CD4-positive, alpha-beta T cell treated with Interleukin-10 for 1 hour (primary cell): ENCODE results near the gene NR4A2.
A peak's percentile ranks its signal among the peaks of the same experiment; 100 is the strongest.
"Not testable (repeated sequence)": the region's sequence is repeated elsewhere in the genome, so short reads cannot be mapped to it uniquely, and the experiment has no call there.

Experiments used
- DNase-seq: peaks from one replicate; pipeline ENCODE4 v3.0.0-alpha.2; 2020

The NR4A2 gene

DNA sequence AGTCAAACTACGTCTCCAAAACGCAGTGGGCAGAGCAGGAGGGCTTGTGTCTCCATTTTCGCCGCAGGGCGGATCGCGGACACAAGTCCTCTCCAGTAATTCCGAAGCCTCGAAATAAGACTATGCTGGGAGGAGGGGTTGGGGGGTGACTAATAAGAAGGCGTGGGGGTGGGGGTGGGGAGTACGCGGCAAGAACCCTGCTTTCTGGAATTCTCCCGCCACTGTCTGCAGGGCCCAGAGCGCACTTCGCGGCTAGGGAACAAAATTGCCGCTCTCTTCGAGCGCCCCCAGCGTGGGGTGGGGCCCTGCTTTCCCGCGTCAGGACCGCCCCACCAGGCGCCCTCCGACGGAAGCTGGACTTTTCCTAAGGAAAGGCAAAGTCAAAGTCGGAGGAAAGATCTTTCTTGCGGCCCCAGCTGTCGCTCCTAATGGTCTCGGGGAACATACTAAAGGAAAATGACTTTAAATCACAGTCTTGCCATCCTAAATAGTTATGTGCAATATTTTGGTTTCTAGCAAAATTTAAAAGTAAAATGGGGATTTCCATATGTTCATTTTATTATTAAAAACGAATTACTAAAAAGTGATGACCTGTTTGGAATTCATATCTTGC lies 11.9 kb downstream of the NR4A2 start:
- DNase-seq, result no peak

- DNase-seq, result peak; percentile 10
These were observed 12.6 kb downstream of the NR4A2 start for GRCh38 chr2:156319811-156320485.

GRCh38 chr2:156317631-156318030 lies 14.9 kb downstream of the NR4A2 start:
- no peak for DNase-seq

DNA sequence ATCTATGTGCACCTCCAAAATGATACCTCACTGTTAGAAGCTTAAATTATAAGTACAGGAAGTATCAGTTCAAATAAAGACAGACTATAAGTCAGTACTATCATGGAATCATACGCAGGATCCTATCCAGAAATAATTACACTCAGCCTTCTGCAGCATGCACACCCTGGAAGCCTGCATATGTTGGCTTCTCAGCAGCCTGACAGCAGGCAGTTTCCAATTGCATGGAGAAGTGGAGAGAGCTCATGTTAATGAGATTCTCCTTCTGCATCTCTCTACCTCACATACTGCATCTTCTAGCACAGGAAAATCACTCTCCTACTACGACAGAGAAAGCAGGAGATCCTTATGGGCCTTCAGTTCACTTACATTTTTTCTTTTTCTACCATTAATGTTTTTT lies 20.5 kb downstream of the NR4A2 start:
- no peak for DNase-seq

DNA sequence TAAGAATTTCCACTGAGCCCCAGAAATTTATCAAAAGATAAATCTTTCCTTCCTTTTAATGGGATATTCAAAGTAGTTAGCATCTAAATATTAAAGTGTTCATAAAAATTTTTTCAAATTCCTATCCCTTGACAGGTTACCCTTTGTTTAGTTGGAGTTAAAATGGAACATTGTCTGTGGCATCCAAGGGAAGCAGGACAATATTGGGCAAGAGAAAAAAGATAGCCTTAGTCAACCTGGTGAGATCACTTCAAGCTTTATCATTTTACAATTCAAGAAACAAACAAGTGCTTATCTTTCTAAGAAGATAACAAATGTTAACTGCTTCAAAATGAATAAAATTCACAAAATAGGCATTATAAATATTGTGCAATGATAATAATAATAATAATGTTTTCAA lies 21.7 kb downstream of the NR4A2 start:
- DNase-seq, result no peak

- no peak for DNase-seq
These were observed 22.6 kb downstream of the NR4A2 start for GRCh38 chr2:156309917-156310316.

DNA sequence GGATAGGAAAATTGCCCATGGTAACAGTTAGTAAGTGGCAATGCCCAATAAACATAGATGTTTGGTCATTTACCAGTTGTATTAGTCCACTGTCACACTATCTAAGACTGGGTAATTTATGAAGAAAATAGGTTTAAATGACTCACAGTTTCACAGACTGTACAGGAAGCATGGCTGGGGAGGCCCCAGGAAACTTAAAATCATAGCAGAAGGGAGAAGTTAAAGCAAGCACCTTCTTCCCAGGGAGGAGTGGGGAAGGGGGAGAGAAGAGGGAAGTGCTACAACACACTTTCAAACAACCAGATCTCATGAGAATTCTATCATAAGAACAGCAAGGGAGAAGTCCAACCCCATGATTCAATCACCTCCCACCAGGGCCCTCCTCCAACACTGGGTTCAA lies 23.4 kb downstream of the NR4A2 start:
- no peak for DNase-seq

DNA sequence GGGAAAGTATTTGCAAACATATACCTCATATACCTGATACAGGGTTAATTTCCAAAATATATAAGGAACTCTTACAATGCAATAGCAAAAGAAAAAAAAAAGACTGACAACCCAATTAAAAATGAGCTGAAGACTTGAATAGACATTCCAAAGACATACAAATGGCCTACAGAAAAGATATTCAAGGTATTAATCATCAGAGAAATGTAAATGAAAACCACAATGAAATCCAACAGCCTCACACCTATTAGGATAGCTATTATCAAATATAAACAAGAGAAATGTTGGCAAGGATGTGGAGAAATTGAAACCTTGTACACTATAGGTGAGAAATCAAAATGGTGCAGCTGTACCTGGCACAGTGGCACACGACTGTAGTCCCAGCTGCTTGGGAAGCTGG lies 25.7 kb downstream of the NR4A2 start:
- no peak for DNase-seq

- no peak for DNase-seq
These were observed 27.4 kb downstream of the NR4A2 start for GRCh38 chr2:156305121-156305520.

DNA sequence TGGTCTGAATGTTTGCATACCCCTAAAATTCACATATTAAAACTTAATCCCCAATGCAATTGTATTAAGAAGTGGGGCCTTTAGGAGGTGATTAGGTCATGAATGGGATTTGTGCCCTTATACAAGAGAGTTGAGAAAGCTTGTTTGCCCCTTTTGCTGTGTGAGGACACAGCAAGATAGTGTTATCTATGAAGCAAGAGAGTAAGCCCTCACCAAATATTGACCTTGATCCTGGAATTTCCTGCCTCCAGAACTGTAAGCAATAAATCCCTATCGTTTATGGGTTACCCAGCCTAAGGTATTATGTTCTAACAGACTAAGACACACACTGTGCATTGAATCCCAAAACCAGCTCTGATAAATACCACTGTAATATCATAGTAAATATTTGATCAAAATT lies 32.2 kb downstream of the NR4A2 start:
- no peak for DNase-seq

DNA sequence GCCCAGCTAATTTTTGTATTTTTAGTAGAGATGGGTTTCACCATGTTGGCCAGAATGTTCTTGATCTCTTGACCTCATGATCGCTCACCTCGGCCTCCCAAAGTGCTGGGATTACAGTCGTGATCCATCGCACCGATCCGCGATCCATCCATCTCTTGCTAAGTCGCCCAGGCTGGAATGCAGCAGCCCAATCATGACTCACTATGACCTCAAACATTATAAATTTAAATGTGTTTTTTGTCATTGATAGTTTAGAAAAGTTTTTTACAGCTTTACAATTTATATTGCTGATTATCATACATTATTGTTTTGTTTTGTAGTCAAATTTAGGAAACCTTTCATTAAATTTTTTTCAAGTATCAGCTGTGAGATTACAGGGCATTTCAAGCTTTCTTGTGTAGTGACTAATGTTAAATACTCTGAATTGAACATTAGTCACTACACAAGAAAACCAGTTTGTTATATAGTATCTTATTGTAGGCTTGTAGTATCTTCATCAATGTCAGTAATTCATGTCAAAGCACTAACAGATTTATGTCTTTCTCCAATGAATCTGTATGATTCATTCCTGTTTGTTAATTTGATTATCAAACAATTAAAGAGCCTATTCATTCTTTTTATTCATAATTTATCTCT lies 37.5 kb downstream of the NR4A2 start:
- DNase-seq, result no peak

DNA sequence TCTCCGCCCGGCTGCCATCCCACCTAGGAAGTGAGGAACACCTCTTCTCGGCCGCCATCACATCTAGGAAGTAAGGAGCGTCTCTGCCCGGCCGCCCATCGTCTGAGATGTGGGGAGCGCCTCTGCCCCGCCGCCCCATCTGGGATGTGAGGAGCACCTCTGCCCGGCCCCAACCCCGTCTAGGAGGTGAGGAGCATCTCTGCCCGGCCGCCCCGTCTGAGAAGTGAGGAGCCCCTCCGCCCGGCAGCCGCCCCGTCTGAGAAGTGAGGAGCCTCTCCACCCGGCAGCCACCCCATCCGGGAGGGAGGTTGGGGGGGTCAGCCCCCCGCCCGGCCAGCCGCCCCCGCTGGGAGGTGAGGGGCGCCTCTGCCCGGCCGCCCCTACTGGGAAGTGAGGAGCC lies 39.1 kb downstream of the NR4A2 start:
- not testable (repeated sequence) for DNase-seq

DNA sequence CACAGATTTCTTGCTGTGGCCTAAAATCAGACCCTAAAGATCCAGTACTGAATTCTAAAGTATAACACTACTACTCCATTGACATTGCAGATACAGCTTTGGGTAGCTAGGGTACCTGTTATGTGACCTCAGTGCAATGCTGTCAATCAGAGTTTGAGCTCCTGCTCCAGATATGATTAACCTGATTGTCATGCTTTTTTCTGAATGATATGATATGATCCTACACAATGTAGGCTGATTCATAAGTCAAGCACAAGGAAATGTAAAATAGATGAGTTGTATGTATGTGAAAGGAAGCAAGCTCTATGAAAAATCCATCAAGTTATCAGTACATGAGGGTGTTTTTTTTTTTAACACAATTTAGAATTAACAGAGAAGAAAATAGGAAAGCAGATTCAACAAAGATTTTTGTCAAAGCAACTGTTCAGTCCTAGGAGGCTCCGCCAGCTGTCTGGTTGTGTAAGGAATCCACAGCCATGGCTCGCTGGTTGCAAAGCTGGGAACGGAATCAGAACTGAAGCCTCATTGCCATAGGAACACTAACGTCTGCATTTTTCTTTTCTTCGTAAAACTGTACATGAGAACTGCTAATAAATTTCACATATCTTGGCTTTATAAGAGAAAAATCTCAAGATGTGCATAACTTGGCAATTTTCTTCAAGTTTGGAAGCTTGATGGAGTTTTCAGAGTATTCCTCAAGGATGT lies 52.9 kb downstream of the NR4A2 start:
- no peak for DNase-seq
